SU-DHL-6 (cell line): Measurements from ENCODE around the gene RNF152.

ENCODE experiments used
- H2AFZ ChIP-seq: fragments of 200-600 bp; sonication (generic); 2 replicates; pipeline ENCODE4 v1.6.1; 2014; ENCODE audit warnings: low read depth, mild to moderate bottlenecking, moderate library complexity, mixed read lengths, antibody characterized with exemption, low read length; ENCODE audit not compliant: severe bottlenecking
- H3F3A ChIP-seq: fragments of 200-600 bp; shearing (Covaris generic); 2 replicates; pipeline ENCODE4 v1.6.0; 2016; ENCODE audit warnings: antibody characterized with exemption, mild to moderate bottlenecking; ENCODE audit not compliant: insufficient read depth
- H3K27ac ChIP-seq: fragments of 200-600 bp; sonication (generic); 2 replicates; pipeline ENCODE4 v1.5.1; 2016; ENCODE audit warnings: low read depth, mild to moderate bottlenecking, low read length, moderate library complexity, mixed read lengths
- H3K27me3 ChIP-seq: fragments of 200-600 bp; sonication (generic), shearing (Covaris generic); 2 replicates; pipeline ENCODE4 v1.6.0; 2014; ENCODE audit warnings: mild to moderate bottlenecking, low read length
- H3K36me3 ChIP-seq: fragments of 200-600 bp; sonication (generic); 2 replicates; pipeline ENCODE4 v1.6.1; 2014; ENCODE audit warnings: mild to moderate bottlenecking, low read length, mixed read lengths
- H3K4me2 ChIP-seq: fragments of 300-600, 200-600 bp; shearing (Covaris generic), sonication (generic); 2 replicates; pipeline ENCODE4 v1.6.0; 2014; ENCODE audit warnings: low read length, low read depth, mild to moderate bottlenecking; ENCODE audit not compliant: poor library complexity, severe bottlenecking
- H3K4me3 ChIP-seq: fragments of 200-600 bp; sonication (generic); 2 replicates; pipeline ENCODE4 v1.5.1; 2014; ENCODE audit warnings: antibody characterized with exemption, low read length, mild to moderate bottlenecking, mixed read lengths; ENCODE audit not compliant: insufficient read depth, poor library complexity, severe bottlenecking
- H3K79me2 ChIP-seq: fragments of 200-600 bp; sonication (generic); 2 replicates; pipeline ENCODE4 v1.6.1; 2014; ENCODE audit warnings: mild to moderate bottlenecking, low read length, moderate library complexity; ENCODE audit not compliant: insufficient read depth
- H3K9ac ChIP-seq: fragments of 200-600 bp; sonication (generic); 2 replicates; pipeline ENCODE4 v1.7.0; 2014; ENCODE audit warnings: mild to moderate bottlenecking, low read length
- H3K9me2 ChIP-seq: fragments of 200-600 bp; sonication (generic); replicated peaks from 2 replicates; pipeline ENCODE4 v1.6.1; 2014; ENCODE audit warnings: low read length; ENCODE audit not compliant: insufficient read depth
- H3K9me3 ChIP-seq: fragments of 200-600 bp; sonication (generic); 2 replicates; pipeline ENCODE4 v1.6.1; 2014; ENCODE audit warnings: low read length, mixed read lengths; ENCODE audit not compliant: insufficient read depth
- H4K20me1 ChIP-seq: fragments of 200-600 bp; sonication (generic); 2 replicates; pipeline ENCODE4 v1.6.1; 2014; ENCODE audit warnings: low read depth, mild to moderate bottlenecking, antibody characterized with exemption, low read length, moderate library complexity, mixed read lengths
- CTCF ChIP-seq: fragments of 200-600 bp; sonication (generic); IDR thresholded peaks from one replicate; pipeline ENCODE4 v1.5.1; 2017; ENCODE audit warnings: antibody characterized with exemption, mild to moderate bottlenecking, low read length, moderate library complexity; ENCODE audit not compliant: insufficient read depth, poor library complexity, severe bottlenecking
- EZH2phosphoT487 ChIP-seq: fragments of 200-600 bp; sonication (generic), shearing (Covaris generic); conservative IDR thresholded peaks from 2 replicates; pipeline ENCODE4 v1.6.1; 2018; ENCODE audit warnings: mild to moderate bottlenecking, antibody characterized with exemption, low read length, moderate library complexity, mixed read lengths

RNF152 gene

DNA sequence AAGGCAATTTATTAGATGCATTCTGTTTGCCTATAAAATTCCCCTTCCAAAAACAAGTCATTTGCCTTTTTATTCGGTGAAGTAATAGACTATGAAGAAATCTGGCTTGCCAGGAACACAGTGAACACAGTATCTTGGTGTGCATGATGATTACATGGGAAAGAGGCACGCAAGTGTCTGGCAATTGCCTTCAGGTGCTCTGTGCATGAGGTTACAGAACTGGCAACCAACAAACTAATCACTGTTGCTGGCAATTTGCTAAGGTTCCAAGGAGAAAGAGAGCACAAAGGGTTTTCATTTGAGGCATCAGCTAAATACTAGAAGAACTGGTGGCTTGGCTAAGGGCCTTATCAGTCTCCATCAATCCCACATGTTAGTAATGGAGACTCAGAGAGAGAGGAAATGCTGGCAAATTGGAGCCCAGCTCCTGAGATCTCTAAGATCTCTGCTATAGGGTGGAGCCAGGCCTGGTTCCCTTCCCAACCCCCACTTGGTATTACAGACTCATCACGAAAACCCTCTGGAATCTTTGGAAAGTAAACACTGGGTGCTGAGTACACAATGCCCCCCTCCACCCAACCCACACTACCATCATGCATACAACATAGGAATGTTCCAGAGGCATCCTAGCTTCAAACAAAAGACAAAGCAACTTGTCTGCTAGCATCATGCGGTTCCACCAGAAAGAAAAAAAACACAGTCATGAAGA, 10.4 kb downstream of the RNF152 start:
- H3K9me3 ChIP-seq: no peaks in the 10 kb centered on the region
- H2AFZ ChIP-seq: no peak overlapping the region

DNA sequence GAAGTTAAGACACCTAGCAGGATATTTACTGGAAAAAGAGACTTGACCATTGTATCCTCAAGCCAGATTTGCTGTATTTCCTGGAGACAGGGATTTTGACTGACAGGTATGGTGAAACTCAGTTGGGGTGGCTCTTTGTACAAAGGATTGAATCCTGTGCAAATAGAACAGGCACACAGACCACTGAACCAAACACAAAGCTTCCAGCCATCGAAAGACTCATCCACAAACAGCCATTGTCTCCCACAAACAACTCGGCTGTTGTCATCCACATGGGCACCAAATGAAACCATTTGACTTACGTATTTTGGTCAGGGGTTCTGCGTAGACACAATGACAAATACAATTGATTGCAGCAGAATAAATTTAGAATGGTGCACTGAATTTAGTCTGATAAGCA, 15.9 kb downstream of the RNF152 start:
- Histone ChIP-seq H3K4me2 (no peak overlapping the region), H3K79me2 (no peaks in the 10 kb centered on the region), H4K20me1 (no peaks in the 10 kb centered on the region), H3K9me3 (no peaks in the 10 kb centered on the region), H3K36me3 (no peaks in the 10 kb centered on the region), H3F3A (no peaks in the 10 kb centered on the region), H3K27ac (no peak overlapping the region), H2AFZ (no peak overlapping the region), H3K9ac (no peak overlapping the region), H3K9me2 (no peaks in the 10 kb centered on the region), H3K4me3 (no peak overlapping the region), H3K27me3 (no peaks in the 10 kb centered on the region)
- TF ChIP-seq CTCF: no peak

More for the DNA sequence above, 10.4 kb downstream of the RNF152 start:
- H3K4me2 ChIP-seq: no peak overlapping the region
- no peaks in the 10 kb centered on the region for H3K9me2 ChIP-seq
- H3K36me3 ChIP-seq: no peaks in the 10 kb centered on the region
- no peaks in the 10 kb centered on the region for H3F3A ChIP-seq
- no peaks in the 10 kb centered on the region for H3K27me3 ChIP-seq
- no peak overlapping the region for H3K27ac ChIP-seq
- H3K9ac ChIP-seq: no peak overlapping the region
- TF ChIP-seq CTCF (no peak), EZH2phosphoT487 (no peak)
- no peaks in the 10 kb centered on the region for H4K20me1 ChIP-seq
- no peak overlapping the region for H3K4me3 ChIP-seq
- no peaks in the 10 kb centered on the region for H3K79me2 ChIP-seq

DNA sequence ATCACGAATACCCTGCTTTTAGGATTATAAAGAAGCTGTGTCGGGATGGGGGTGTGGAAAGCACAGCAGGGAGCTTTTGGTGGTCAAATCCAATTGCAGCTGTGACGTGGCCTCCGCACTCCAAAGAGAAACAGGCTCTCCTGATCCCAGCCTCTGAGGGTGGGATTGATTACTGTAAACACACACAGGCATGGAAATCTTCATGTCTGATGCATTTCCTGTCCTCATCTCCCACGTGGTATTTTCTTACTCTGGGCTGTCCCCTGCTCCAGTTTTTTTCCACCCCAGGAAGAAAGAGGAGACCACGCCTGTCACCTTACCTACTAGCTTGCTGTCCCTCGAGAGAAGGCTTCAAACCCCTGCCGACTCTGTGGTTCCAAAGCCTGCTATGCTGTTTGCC, 22.7 kb downstream of the RNF152 start:
- H3K9ac ChIP-seq: no peak overlapping the region

More for the DNA sequence above, 22.7 kb downstream of the RNF152 start:
- Histone ChIP-seq H3K79me2 (no peaks in the 10 kb centered on the region), H3K4me2 (no peak overlapping the region), H2AFZ (no peak overlapping the region), H3K36me3 (no peaks in the 10 kb centered on the region), H3K4me3 (no peak overlapping the region), H3K9me3 (no peaks in the 10 kb centered on the region), H3K9me2 (no peaks in the 10 kb centered on the region), H3K27ac (no peak overlapping the region), H3F3A (no peaks in the 10 kb centered on the region), H3K27me3 (no peaks in the 10 kb centered on the region), H4K20me1 (no peaks in the 10 kb centered on the region)
- TF ChIP-seq CTCF (no peak), EZH2phosphoT487 (no peak)
